HG02763 (cell line): ENCODE measurements around the gene TMEM163.
"Not testable (repeated sequence)": the region's sequence is repeated elsewhere in the genome, so short reads cannot be mapped to it uniquely, and the experiment has no call there.

Experiments
- ATAC-seq: cut with Tn5 transposase; IDR thresholded peaks from one replicate; pipeline ENCODE4 v1.9.1; 2021; ENCODE audit warnings: mild to moderate bottlenecking, moderate library complexity; ENCODE audit not compliant: unreplicated experiment

Gene TMEM163

DNA sequence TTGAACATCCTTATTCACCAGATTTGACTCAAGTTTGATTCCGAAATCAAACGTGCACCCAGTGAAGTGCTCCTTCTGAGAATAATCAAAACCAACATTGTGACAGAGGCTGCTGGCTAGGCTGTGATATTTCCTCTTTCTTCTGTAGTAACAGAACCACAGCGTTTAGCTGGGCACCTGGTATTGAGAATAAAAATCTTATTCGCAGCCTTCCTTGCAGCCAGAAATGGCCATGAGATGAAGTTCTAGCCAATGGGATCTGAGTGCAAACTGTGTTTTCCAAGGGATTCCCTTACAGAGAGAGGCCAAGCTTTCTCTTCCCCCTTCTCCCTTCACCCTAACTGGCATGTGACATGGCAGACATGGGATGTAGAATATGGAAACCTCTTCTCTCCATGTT, 51.7 kb downstream of the TMEM163 start:
- ATAC-seq = no peak

DNA sequence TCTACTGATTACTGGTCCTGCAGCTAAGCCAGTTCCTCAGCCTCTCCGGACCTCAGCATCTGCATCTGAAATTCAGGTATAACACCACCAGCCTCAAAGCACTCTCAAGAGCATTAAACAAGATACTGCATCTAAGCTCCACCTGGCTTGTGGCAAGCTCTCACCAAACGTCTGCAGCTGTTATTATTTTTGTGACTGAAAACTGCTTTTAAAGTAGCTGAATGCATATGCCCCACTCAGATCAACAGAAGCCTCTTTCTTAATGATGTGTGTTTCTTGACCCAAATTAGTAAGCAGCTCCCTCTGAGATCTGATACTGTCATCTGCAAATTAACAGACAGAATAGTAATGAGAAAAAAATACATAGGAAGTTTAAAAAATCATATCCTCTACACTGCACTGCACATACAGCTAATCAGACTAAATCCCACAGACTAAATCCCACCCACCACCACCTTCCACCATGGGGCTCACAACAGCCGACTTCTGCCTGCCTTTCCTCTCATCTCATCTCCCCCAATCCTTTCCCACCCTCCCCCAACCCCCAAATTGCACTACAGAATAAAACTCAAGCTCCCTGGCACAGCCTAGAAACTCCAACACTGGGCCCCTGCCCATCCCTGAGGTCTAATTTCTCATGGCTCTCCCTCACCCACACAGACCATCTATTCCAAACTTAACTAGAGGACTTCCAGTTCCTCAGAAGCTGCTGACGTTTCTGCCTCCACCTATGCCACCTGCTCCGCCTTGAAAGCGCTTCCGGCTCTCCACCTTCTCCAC, 52.9 kb downstream of the TMEM163 start:
- ATAC-seq = no peak

DNA sequence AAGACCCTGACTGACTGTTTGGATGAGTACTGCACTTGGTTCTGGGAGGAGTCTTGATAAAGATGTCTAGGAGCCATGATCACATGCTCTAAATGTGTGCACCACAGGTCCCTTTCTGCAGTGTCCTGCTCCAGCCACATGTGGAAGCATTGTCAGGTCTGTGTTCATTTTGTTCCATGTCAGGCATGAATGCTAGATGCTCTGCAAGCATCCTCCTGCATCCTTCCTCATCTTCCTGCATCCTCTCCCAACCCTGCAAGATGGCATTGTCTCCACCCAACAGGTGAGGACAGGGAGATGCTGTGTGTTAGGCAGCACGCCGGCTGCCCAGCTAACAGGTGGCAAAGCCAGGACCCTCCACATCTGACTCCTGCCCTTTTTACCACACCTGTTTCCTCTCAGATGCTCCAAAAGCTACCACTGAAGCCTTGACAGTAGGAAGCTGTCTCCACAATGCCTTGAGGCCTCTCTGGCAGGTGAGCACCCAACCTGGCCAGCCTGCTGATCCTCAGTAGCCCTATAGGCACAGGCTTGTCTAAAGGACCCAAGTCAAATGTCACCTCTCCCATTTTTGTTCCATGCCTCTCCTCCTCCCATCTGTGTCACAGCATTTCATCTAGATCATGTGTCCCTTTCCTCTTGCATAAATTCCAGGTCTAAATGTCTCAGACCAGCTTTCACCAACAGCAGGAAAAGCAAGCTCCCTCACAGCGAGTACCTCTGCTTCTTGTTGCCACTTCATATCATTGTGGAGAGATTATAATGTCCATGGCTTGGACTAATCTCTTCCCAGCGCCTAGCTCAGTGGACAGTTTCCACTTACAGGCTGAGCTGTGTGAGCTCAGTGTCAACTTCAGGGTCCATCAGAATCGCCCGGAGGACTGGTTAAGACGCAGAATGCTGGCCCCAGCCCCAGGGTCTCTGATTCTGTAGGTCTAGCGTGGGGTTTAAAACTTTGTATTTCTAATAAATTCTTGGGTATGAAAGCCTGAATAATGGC, 55.0 kb downstream of the TMEM163 start:
- no peak for ATAC-seq

DNA sequence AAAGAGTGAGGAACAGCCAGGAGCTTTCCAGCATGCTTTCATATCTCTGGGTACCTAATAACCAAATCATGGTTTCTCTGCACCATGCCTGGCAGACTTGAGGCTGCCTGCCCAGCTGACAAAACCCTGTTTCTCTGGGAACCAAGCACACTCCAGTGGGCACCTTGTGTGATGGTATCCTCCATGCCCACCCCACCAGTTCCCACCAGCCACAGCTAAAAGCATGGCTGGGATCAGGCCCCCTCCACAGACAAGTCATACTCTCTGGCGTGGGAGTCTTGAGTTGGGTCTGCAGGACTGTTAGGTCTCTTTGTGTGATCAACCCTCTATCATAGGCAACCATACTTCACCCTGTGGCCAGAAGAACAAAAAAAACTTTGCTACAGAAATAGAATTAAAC, 56.0 kb downstream of the TMEM163 start:
- no peak for ATAC-seq

GRCh38 chr2:134660626-134661402, 58.0 kb downstream of the TMEM163 start:
- ATAC-seq = no peak

DNA sequence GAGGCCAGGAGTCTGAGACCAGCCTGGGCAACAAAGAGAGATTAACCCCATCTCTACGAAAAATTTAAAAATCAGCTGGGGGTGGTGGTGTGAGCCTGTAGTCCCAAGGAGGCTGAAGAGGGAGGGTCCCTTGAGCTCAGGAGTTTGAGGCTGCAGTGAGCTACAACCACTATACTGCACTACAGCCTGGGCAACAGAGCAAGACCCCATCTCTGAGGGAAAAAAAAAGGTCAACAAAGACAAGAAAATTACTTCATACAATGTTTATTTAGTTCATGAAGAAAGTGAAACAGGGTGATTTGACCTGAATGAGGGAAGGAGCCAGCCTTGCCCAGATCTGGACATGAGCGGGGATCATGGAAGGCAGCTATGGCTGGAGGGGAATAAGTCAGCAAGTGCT, 59.1 kb downstream of the TMEM163 start:
- ATAC-seq = no peak

- no peak for ATAC-seq
Measured at GRCh38 chr2:134657650-134658250, 61.0 kb downstream of the TMEM163 start.

DNA sequence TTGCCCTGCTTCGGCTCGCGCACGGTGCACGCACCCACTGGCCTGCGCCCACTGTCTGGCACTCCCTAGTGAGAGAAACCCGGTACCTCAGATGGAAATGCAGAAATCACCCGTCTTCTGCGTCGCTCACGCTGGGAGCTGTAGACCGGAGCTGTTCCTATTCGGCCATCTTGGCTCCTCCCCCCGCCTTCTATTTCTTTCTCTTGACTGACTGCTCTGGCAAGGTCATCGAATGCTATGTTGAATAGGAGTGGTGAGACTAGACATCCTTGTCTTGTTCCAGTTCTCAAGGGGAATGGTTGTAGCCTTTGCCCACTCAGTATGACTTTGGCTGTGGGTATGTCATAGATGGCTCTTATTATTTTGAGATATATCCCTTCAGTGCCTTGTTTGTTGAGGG, 62.4 kb downstream of the TMEM163 start:
- ATAC-seq = not testable (repeated sequence)

GRCh38 chr2:134648586-134648985, 70.2 kb downstream of the TMEM163 start:
- no peak for ATAC-seq

DNA sequence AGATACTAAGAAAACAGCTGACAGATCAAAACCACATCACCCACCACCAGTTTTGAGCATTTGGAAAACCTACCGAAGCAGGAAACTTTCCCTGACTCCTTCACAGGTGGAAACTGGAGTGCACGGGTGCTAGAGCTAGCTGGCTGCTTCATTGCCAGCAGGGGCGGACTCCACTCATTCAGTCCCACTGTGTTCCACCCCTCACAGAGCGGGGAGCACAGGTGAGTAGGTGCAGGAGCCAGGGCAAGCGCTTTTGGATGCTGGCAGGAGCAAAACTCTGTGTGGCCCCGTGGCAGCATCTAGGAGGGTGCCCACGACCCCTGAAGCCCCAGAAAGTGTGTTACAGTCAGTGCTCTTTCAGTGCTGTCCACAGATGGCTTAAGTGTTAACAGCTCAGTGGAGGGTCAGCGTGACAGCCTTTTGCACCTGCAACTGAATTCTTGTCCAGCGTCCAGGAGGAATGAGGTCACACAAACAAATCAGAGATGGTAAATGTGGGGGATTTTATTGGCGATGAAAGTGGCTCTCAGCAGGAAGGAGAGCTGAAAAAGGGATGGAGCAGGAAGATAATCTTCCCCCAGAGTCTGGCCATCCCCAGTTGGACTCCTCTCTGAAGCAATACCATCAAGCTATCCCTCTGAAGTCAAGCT, 71.1 kb downstream of the TMEM163 start:
- no peak for ATAC-seq

DNA sequence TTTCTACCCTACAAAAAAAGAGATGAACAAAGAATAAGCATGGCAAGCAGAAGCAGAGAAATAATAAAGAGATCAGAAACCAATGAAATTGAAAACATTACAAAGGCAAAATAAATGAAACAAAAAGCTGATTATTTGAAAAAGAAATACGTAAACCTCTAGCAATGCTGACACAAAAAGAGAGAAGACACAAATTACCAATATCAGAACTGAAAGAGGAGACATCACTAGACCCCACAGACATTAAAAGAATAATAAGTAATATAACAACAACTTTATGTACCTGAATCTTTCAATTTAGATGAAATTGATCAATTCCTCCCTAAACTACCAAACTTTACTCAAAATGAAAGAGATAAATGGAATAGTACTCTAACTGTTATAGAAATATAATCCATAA, 75.9 kb downstream of the TMEM163 start:
- no peak for ATAC-seq

DNA sequence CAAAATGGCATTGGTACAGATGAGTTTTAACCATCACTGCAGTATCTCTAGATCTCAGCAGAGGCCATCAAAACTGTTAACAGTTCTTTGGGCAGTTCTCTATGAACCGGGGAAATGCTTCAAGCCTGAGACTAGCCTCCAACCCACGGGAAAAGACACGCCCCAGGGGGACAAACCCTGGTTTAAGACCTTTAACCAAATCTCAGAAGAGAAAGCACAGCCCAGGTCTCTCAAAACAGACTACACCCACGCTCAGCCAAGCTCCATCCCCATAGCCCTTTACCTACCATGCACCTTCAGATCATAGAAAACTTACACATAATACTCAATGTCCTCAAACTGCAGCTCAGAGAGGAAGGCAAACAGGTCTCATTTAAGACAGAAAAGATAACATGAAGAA, 78.3 kb downstream of the TMEM163 start:
- ATAC-seq = no peak

- no peak for ATAC-seq
Measured at GRCh38 chr2:134639265-134639664, 79.5 kb downstream of the TMEM163 start.

DNA sequence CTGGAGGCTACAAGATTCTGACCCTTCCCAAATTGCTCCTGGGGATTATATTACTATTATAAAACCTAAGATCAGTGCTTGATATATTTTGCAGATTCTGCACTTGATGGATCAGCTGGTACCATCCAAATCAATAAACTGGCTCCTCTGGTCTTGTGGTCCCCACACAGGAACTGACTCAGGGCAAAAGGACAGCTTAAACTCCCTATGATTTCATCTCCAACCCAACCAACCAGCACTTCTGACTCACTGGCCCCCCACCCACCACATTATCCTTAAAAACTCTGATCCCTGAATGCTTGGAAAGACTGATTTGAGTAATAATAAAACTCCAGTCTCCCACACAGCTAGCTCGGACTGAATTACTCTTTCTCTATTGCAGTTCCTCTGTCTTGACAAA, 82.1 kb downstream of the TMEM163 start:
- no peak for ATAC-seq

GRCh38 chr2:134634054-134634753, 84.6 kb downstream of the TMEM163 start:
- no peak for ATAC-seq

DNA sequence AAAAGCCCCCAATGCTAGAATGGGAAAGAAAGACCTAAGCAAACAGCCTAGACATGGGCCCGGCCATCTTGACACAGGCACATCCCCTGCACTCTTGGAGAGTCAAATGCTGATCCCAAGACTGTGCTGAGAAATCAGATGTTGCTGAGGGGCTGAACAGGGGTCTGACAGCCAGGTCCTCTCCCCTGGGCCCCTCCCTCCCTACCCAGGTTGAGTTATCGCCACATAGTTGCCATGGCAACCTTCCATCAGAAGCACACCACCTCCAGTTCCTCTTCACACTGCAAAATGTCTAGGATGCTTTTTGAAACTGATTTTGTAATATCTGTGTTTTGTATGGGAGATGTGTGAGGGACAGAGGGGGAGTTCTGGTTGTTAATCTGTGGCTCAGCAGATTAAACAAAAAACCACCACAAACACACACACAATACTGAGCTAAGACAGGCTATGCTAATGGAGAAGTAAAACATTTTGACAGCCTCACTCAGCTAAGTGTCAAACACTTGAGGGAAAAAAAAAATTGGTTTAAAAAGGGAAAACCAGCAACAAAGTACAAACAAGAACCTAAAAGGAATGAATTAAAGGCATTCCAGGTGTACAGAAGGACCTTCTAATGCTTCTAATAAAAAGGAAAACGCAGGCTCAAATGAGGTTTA, 88.2 kb downstream of the TMEM163 start:
- ATAC-seq = no peak

GRCh38 chr2:134628453-134628852, 90.3 kb downstream of the TMEM163 start:
- ATAC-seq = no peak

DNA sequence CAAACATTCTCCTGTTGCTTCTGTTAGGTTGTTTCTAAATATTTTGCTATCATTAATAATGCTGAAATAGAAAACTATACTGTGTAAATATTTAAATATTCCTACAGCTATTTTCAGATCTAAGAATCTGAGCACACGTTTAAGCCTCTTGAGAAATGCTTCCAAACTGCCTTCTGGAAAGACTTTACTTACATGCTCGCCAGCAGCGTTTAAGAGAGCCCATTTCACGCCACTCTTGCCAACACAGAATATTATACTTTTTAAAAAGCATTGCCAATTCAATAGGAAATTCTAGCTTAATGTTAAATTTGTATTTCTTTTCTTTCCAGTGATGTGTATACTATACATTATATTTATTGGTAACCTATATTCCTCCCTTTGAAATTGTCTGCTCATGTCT, 92.0 kb downstream of the TMEM163 start:
- no peak for ATAC-seq

GRCh38 chr2:134625311-134625710, 93.5 kb downstream of the TMEM163 start:
- no peak for ATAC-seq
